Transverse colon (tissue), 3 donors: ENCODE measurements around the gene NAT14.

Experiments
- CTCF ChIP-seq, 5 experiments: fragments of 200-600 bp in 3 of 5; fragments of 450-650 bp in 2 of 5; sonication (generic) in 3 of 5; IDR thresholded peaks; 1 replicate in 2 of 5; 2 replicates in 3 of 5; pipeline ENCODE4 v1.5.1; 2016 to 2017; ENCODE audit warnings: antibody characterized with exemption in 5 of 5, inconsistent platforms in 3 of 5, mild to moderate bottlenecking in 2 of 5, moderate library complexity in 1 of 5
- POLR2A ChIP-seq: fragments of 450-650 bp; IDR thresholded peaks from one replicate; pipeline ENCODE4 v1.6.1; 2016; ENCODE audit warnings: antibody characterized with exemption, mild to moderate bottlenecking, moderate library complexity

- TF ChIP-seq CTCF (IDR thresholded peaks at IDR 0.05) (peak in 1 of 5 experiments; percentile 10), POLR2A (peak; percentile 73)
Observed at GRCh38 chr19:55461259-55461973, 23.6 kb upstream of the NAT14 start, which contains the start of gene ISOC2.
